Hepatocyte (in vitro differentiated cells): ENCODE results near the gene PKN2.

Source experiments
- EZH2 ChIP-seq: fragments of 200-600 bp; sonication (generic); IDR thresholded peaks from 2 replicates; pipeline ENCODE4 v1.6.1; 2016; ENCODE audit warnings: antibody characterized with exemption, mild to moderate bottlenecking, borderline replicate concordance
- EZH2phosphoT487 ChIP-seq: fragments of 200-600 bp; sonication (generic); IDR thresholded peaks from one replicate; pipeline ENCODE4 v1.6.1; 2018; ENCODE audit warnings: antibody characterized with exemption, mild to moderate bottlenecking, low read depth, moderate library complexity; ENCODE audit not compliant: unreplicated experiment, severe bottlenecking
- TF ChIP-seq, protein P1 (sequence below): fragments of 200-600 bp; sonication (generic); IDR thresholded peaks from 2 replicates; pipeline ENCODE4 v1.5.1; 2016; ENCODE audit warnings: antibody characterized with exemption, mild to moderate bottlenecking; ENCODE audit not compliant: poor library complexity

DNA sequence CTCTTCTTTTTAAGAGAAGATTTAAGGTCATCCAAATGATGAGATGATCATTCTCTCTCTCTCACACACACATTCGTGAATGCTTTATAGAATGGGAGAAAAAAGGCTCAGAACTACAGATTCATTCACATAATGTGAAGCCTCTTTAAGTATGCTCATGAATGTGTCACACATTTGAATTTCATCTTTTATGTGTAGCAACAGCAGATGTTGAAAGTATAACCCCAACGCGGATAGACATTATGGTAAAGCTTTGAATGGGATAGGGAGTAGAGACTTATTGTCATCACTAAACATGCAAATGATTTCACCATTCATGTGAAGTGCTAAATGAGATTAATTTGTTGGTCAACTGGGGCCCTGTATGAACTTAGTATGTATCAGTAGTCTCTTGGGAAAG is 15.7 kb upstream of the PKN2 start:
- TF ChIP-seq, protein P1, sequence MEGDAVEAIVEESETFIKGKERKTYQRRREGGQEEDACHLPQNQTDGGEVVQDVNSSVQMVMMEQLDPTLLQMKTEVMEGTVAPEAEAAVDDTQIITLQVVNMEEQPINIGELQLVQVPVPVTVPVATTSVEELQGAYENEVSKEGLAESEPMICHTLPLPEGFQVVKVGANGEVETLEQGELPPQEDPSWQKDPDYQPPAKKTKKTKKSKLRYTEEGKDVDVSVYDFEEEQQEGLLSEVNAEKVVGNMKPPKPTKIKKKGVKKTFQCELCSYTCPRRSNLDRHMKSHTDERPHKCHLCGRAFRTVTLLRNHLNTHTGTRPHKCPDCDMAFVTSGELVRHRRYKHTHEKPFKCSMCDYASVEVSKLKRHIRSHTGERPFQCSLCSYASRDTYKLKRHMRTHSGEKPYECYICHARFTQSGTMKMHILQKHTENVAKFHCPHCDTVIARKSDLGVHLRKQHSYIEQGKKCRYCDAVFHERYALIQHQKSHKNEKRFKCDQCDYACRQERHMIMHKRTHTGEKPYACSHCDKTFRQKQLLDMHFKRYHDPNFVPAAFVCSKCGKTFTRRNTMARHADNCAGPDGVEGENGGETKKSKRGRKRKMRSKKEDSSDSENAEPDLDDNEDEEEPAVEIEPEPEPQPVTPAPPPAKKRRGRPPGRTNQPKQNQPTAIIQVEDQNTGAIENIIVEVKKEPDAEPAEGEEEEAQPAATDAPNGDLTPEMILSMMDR, result no peak
- TF ChIP-seq EZH2 (no peak), EZH2phosphoT487 (no peak)
